Endometrial microvascular endothelial cells (primary cell): ENCODE data around the gene ARHGAP10. TPM values are rescaled to one million over a fixed set of nuclear protein-coding genes. Genes with fewer than 3 reads are reported as not detected.
"Not testable (repeated sequence)": the region's sequence is repeated elsewhere in the genome, so short reads cannot be mapped to it uniquely, and the experiment has no call there.

ENCODE experiments used
- in situ Hi-C: cut with HindIII; loops from 2 replicates; pipeline ENCODE4 v1.10.0; 2017; ENCODE audit warnings: low sequenced_read_pairs, low pct_unique_long_range_greater_than_20kb; ENCODE audit errors: inconsistent ontology term
- total RNA-seq: library from RNA; depleted of rRNA; stranded (reverse); fragments of >200 nt; gene quantifications from one replicate; pipeline ENCODE4 v1.2.3, GENCODE V29; 2015; ENCODE audit errors: inconsistent ontology term

ARHGAP10 gene
- total RNA-seq, 1 donor from 2014 or later, result 28.1 TPM

- in situ Hi-C loops, result no loop called here
Observed at GRCh38 chr4:147788791-147789190, 56.9 kb downstream of the ARHGAP10 start.

DNA sequence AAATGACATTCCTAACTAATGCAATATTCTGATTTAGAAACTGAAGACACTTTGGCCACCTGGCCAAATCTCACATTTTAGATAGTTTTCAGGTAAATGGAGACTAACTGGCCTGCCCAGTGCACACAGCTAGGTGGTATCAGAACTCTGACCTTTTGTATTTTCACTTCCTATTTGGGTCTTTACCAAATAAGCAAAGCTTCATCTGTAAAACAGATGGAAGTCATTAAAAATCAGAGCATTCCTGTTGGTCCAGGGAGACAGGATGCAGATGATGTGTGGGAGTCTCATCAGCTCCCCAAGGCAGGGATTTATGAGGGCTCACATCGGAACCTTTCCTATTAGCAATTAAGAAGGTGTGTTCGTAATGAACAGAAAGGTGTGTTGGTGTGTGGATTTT is 57.7 kb downstream of the ARHGAP10 start:
- in situ Hi-C loops, result no loop called here

DNA sequence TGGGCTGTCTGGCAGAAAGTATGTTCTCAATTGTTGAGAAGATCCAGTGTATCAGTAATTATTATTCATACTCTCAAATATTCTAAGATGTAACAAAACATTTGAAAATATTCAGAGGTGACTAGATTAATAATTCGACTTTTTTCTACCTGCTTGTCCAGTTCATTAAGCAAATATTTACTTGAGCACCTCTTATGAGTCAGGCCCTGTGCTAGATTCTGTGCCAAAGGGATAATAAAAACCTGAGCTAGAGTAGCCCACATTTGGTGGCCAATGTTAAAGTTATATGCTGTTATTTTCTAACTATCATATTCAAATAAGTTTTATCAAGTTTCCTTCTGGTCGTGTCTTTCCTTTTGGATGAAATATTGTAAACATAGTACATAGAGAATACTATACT is 58.5 kb downstream of the ARHGAP10 start:
- in situ Hi-C loops, result no loop called here

DNA sequence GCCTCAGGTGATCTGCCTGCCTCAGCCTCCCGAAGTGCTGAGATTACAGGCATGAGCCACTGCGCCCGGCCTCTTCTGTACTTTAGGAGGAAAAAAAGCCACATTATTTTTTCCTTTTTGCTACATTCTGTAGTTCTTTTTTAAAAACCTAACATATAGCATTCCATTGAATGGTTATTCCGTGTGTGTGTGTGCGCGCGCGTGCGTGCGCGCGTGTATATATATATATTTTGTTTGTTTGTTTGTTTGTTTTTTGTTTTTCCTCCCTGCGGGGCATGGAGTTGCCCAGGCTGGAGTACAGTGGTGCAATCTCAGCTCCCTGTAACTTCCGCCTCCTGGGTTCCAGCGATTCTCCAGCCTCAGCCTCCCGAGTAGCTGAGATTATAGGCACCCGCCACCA is 59.5 kb downstream of the ARHGAP10 start:
- in situ Hi-C loops, result no loop called here

- in situ Hi-C loops, result no loop called here
Observed at GRCh38 chr4:147791865-147792264, 60.0 kb downstream of the ARHGAP10 start.

GRCh38 chr4:147793569-147794313 is 61.9 kb downstream of the ARHGAP10 start:
- in situ Hi-C loops, result no loop called here

DNA sequence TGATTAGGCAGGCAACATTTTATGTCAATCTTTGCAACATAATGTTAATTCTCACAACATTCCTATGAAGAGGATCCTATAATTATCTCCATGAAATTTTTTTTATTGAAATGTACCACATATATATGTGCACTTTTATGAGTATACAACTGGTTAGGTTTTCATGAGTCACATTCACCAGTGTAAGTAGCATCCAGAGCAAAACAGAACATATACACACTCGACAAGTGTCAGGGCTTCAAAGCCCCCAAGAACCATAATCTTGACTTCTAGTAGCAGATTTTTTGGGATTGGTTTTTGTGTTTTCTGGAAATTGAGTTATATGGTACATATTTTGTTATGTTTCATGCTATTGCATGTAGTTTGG is 62.4 kb downstream of the ARHGAP10 start:
- in situ Hi-C loops, result no loop called here

GRCh38 chr4:147794787-147795413 is 63.0 kb downstream of the ARHGAP10 start:
- in situ Hi-C loops, result no loop called here

GRCh38 chr4:147799057-147799456 is 67.2 kb downstream of the ARHGAP10 start:
- in situ Hi-C loops, result not testable (repeated sequence)

DNA sequence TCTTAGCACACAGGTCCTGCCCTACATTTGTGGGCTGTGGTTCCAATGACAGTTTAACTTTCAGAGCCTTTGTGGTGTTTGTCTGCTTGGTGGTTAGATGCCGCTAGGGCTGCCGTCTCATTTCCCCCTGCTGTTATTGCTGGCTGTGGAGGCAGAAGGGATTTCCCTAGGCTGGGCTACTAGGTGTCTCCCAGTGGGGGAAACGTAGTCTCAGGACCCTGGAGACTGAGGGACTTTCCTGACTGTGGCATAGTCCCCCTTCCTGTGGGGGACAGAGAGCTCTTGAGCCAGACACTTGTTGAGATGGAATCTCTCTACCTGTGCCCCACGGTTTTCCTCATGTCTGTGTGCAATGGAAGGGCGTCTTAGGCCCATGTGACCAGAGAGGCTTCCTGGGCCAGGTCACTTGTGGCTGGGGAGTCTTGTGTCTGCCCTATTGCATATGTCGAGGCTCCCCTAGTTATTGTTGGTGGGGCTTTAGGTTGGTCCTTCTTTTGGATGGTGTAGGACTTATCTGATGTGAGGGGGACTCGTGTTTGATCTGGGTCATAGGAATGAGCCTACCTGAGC is 68.2 kb downstream of the ARHGAP10 start:
- in situ Hi-C loops, result no loop called here

DNA sequence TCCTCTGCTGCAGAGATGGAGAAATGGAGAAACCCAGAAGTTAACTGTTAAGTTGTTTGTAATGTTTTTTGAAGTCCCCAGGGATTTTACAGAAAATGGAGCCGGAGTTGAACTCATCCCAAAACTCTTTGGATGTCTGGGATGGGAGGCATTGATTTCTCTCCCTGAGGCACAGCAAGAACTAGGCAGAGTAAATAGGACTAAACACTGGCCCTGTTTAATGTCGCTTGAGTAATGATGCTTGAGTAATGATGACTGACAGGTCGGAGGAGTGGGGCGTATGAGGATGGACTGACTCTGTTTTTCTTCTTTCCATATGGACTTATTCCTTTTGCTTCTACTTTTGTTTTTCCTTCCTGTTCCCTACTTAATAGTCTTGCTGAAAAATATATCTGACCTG is 69.9 kb downstream of the ARHGAP10 start:
- in situ Hi-C loops, result no loop called here

DNA sequence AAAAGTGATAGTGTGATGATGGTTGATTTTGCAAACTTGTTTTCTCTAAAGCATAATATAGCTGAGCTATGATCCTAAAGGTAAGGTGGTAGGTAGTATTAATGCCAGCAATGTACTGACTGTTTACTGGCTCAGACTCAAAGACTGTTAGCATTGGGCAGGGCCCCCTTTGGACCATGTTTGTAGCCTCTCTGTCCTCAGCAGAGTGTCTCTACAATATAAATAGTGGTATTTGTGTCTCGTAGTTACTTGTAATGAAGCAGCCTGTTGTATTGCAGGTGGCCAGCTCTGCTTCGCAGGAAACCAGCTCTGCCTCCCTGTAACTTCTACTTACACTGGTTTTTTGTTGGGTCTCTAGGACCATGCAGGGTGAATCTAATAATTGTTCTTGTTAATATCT is 70.5 kb downstream of the ARHGAP10 start:
- in situ Hi-C loops, result no loop called here

DNA sequence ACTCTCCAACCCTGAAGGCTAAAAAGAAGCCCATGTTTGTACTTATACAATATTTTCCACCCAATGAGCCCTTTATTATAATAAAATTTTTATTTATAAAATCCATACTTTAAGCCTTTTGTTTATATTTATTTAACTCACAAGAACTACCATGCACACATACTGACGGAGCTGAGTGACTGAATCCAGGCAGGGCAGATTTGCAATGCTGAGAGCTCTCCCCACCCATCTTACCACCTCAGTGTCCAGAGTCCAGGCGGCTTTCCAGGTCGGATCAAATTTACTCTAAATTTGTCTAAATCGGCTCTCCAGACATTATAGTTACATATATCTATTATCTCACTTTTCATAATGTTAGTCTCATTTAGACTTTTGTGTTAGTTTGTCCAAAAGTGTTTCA is 74.1 kb downstream of the ARHGAP10 start:
- in situ Hi-C loops, result no loop called here

DNA sequence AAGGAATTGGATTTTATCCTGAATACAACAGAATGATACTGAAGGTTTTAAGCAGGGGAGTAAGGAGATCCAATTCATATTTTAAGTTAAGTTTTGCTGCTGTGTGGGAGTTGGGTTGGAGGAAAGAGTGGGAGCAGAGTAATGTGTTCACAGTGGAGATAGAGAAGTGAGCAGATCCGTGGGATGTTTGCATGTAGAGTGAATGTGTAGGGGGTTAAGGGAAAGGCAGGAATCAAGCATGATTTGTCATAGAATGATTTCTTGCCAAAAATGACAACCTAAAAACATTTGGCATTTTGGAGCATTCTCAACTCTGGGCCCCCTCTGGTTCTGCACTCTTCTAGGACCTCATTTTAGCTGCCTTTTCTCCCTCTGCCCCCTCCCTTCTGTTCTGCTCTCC is 76.6 kb downstream of the ARHGAP10 start:
- in situ Hi-C loops, result no loop called here

- in situ Hi-C loops, result no loop called here
Observed at GRCh38 chr4:147809211-147809610, 77.3 kb downstream of the ARHGAP10 start.

DNA sequence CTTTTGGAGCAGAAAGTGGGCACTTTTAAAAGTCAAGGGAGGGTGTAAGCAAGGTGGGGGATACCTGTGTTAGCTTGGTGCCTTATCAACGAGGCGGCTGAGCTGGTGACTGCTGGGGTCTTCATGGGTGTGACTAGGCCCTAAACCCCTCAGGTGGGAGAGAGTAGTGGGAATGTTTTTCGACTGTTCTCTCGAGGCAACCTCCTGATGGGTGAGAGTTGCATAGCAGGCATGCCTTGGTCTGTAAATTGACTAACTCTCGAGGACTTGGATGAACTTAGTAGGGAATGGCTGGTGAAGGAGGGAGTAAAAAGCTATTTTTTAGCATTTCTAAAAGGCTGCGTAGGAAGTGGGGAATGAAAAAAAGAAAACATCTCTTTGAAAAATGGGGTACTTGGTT is 80.0 kb downstream of the ARHGAP10 start:
- in situ Hi-C loops, result no loop called here

DNA sequence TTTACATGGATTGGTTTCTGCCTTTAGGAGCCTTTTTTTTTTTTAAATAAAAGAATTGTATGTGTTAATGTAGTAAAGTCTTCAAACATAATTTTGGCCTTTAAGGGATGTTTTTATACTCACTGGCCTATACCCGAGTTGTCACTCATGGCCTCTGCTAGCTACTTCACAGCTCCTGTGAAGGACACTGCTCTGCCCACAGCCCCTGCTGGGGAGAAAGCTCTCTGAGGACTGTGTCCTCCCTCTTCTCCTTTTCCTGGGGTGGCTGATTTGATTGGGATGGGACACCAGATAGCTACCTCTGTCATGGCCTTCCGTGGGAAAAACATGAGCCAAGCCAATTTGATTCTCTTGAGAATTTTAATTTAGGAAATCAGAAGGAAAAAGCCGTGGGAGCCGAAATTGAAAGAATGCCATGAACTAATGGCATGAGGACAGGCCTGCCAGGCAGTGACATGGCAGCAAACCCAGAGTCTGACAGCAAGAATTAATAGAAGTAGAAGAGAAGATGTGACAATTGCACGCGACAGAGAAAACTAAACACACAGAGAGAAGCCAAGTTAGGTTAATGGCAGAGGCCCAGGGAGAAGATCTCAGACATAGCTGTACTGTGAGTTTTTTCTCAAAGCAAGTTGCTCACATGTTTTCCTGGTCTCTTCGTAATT is 81.4 kb downstream of the ARHGAP10 start:
- in situ Hi-C loops, result no loop called here

DNA sequence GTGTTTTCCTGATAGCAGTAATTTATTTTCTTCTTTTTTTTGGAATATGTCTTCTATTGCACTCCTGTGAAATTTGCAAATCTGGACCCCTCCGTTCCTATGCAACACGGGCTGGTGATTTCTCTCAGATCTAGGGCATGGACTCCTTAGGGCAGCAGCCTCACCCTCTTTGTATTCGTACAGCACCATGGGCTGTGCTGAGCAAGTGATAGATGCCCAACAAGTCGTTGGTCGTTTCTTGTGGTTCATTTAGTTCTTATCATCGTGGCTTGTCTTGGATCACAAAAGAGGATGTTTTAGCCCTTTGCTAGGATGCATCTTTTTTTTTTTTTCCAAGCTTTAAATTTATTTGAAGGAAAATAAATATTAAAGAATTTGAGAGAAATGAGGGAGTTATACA is 82.1 kb downstream of the ARHGAP10 start:
- in situ Hi-C loops, result no loop called here

- in situ Hi-C loops, result no loop called here
Observed at GRCh38 chr4:147814376-147814775, 82.5 kb downstream of the ARHGAP10 start.

GRCh38 chr4:147815741-147816140 is 83.9 kb downstream of the ARHGAP10 start:
- in situ Hi-C loops, result no loop called here
